K562 (cell line): ENCODE measurements around the gene N4BP2. TPM values are rescaled to one million over a fixed set of nuclear protein-coding genes. Genes with fewer than 3 reads are reported as not detected.

Experiments
- ATF1 ChIP-seq, 2 experiments: fragments of 450-650 bp in 1 of 2; IDR thresholded peaks; 2 replicates each; pipeline ENCODE4 v1.6.1; 2016; ENCODE audit warnings: missing compliant biosample characterization in 1 of 2, missing genetic modification characterization in 1 of 2
- CBX3 ChIP-seq, 2 experiments: IDR thresholded peaks; 1 replicate in 1 of 2; 2 replicates in 1 of 2; pipeline ENCODE4 v1.6.1; 2012; ENCODE audit warnings: inconsistent platforms in 2 of 2, low read length in 2 of 2, borderline replicate concordance in 1 of 2, control low read depth in 1 of 2
- ETS2 ChIP-seq: IDR thresholded peaks from 2 replicates; pipeline ENCODE4 v1.6.1; 2016; ENCODE audit warnings: borderline replicate concordance, missing genetic modification characterization, mild to moderate bottlenecking, moderate library complexity, missing compliant biosample characterization; ENCODE audit not compliant: poor library complexity, severe bottlenecking
- JUND ChIP-seq, 2 experiments: IDR thresholded peaks; 2 replicates in 1 of 2; 3 replicates in 1 of 2; pipeline ENCODE4 v1.6.1; 2011; ENCODE audit warnings: borderline replicate concordance in 2 of 2, low read depth in 2 of 2, low read length in 2 of 2, improper control_type of control experiment in 1 of 2, missing biosample characterization in 1 of 2, missing genetic modification characterization in 1 of 2, missing genetic modification reagents in 1 of 2
- NFXL1 ChIP-seq: fragments of 450-650 bp; formaldehyde crosslinking; IDR thresholded peaks from 2 replicates; pipeline ENCODE4 v1.4.0; 2021; ENCODE audit warnings: mild to moderate bottlenecking
- RBM15 ChIP-seq: fragments of 200-400 bp; formaldehyde crosslinking; IDR thresholded peaks from 2 replicates; pipeline ENCODE4 v1.6.1; 2018; ENCODE audit warnings: mild to moderate bottlenecking, low read length, moderate library complexity; ENCODE audit not compliant: insufficient read depth
- RBM17 ChIP-seq: fragments of 200-400 bp; formaldehyde crosslinking; IDR thresholded peaks from 2 replicates; pipeline ENCODE4 v1.6.1; 2017; ENCODE audit warnings: low read depth, mild to moderate bottlenecking, low read length, borderline replicate concordance
- RBM39 ChIP-seq: fragments of 200-400 bp; formaldehyde crosslinking; optimal IDR thresholded peaks from 2 replicates; pipeline ENCODE3; 2018; ENCODE audit warnings: low read depth, low read length
- SLC30A9 ChIP-seq: fragments of 250-450 bp; sonication (Bioruptor Pico); IDR thresholded peaks from 2 replicates; pipeline ENCODE4 v1.8.0; 2022; ENCODE audit warnings: mild to moderate bottlenecking, moderate library complexity
- SMAD1 ChIP-seq: fragments of 150-350 bp; IDR thresholded peaks from 2 replicates; pipeline ENCODE4 v1.6.1; 2014; ENCODE audit warnings: low read length, low read depth; ENCODE audit not compliant: partially characterized antibody
- SMC3 ChIP-seq: conservative IDR thresholded peaks from 2 replicates; pipeline ENCODE4 v1.6.1; 2011; ENCODE audit warnings: low read depth, low read length, improper control_type of control experiment; ENCODE audit not compliant: insufficient read depth
- SOX6 ChIP-seq: fragments of 450-650 bp; IDR thresholded peaks from 2 replicates; pipeline ENCODE4 v1.6.1; 2014; ENCODE audit warnings: mild to moderate bottlenecking
- TAF7 ChIP-seq: fragments of 450-650 bp; IDR thresholded peaks from 2 replicates; pipeline ENCODE4 v1.6.1; 2016; ENCODE audit warnings: missing genetic modification characterization, missing compliant biosample characterization
- TOE1 ChIP-seq, 2 experiments: fragments of 450-650 bp in 1 of 2; sonication (generic) in 1 of 2; formaldehyde crosslinking in 1 of 2; IDR thresholded peaks; 2 replicates each; pipeline versions ENCODE4 v1.7.1 to v1.8.0; 2016 to 2022; ENCODE audit warnings: borderline replicate concordance in 2 of 2, mild to moderate bottlenecking in 2 of 2, antibody characterized with exemption in 1 of 2, inconsistent platforms in 1 of 2, low read depth in 1 of 2, missing genetic modification reagents in 1 of 2, moderate library complexity in 1 of 2
- TRIM24 ChIP-seq, 2 experiments: fragments of 450-650 bp; IDR thresholded peaks; 2 replicates each; pipeline ENCODE4 v1.6.1; 2016
- ZEB2 ChIP-seq: fragments of 450-650 bp; IDR thresholded peaks from 2 replicates; pipeline ENCODE4 v1.6.1; 2016
- ZNF124 ChIP-seq: sonication (generic); formaldehyde crosslinking; IDR thresholded peaks from 2 replicates; pipeline ENCODE4 v1.8.1; 2022; ENCODE audit warnings: missing genetic modification reagents
- ZNF175 ChIP-seq: fragments of 200-800 bp; sonication (Bioruptor generic); IDR thresholded peaks from 2 replicates; pipeline ENCODE4 v1.6.1; 2016; ENCODE audit warnings: low read depth, mild to moderate bottlenecking, missing genetic modification characterization, missing compliant biosample characterization
- ZNF23 ChIP-seq: fragments of 250-450 bp; sonication (Bioruptor Pico); IDR thresholded peaks from 2 replicates; pipeline ENCODE4 v1.4.0; 2020; ENCODE audit warnings: mild to moderate bottlenecking
- ZNF311 ChIP-seq: fragments of 250-450 bp; sonication (Bioruptor Pico); IDR thresholded peaks from 2 replicates; pipeline ENCODE4 v1.4.0; 2020; ENCODE audit warnings: mild to moderate bottlenecking, moderate library complexity
- ZNF699 ChIP-seq: fragments of 250-450 bp; sonication (Bioruptor Pico); IDR thresholded peaks from 2 replicates; pipeline ENCODE4 v1.8.0; 2021; ENCODE audit warnings: mild to moderate bottlenecking, moderate library complexity; ENCODE audit not compliant: insufficient replicate concordance
- polyA plus RNA-seq, 8 experiments: library from polyadenylated mRNA; depleted of rRNA in 4 of 8; stranded (reverse) in 5 of 8; unstranded in 3 of 8; fragments of >200 nt; fragmentation: Nextera tagmentation in 2 of 8; fragmentation: Illumina TruSeq in 1 of 8; extraction: Ambion mirVana in 2 of 8; extraction: Trizol in 1 of 8; gene quantifications; 2 replicates each; pipeline versions ENCODE4 v1.2.1 to v1.2.3, GENCODE V29; 2011 to 2014; ENCODE audit warnings: inconsistent platforms in 1 of 8, missing spikeins in 1 of 8
- total RNA-seq, 7 experiments: library from RNA; depleted of rRNA in 6 of 7; stranded (reverse); fragments of >200 nt in 6 of 7; fragmentation: Illumina TruSeq in 2 of 7; extraction: Trizol in 2 of 7; gene quantifications; 2 replicates each; pipeline versions ENCODE4 v1.2.1 to v1.2.3, GENCODE V29; 2011 to 2021; ENCODE audit warnings: low replicate concordance in 1 of 7
- TF ChIP-seq, protein P1 (sequence below): sonication (generic); formaldehyde crosslinking; IDR thresholded peaks from 2 replicates; pipeline ENCODE4 v1.8.0; 2022; ENCODE audit warnings: missing genetic modification reagents, mild to moderate bottlenecking, moderate library complexity, borderline replicate concordance

The N4BP2 gene
- total and polyA plus RNA-seq, 9 of the 15 experiments (the other 6 are each of a cell fraction or from before 2014, with no cell fraction given) = 2.7 to 12.6 (median 7.6) TPM

DNA sequence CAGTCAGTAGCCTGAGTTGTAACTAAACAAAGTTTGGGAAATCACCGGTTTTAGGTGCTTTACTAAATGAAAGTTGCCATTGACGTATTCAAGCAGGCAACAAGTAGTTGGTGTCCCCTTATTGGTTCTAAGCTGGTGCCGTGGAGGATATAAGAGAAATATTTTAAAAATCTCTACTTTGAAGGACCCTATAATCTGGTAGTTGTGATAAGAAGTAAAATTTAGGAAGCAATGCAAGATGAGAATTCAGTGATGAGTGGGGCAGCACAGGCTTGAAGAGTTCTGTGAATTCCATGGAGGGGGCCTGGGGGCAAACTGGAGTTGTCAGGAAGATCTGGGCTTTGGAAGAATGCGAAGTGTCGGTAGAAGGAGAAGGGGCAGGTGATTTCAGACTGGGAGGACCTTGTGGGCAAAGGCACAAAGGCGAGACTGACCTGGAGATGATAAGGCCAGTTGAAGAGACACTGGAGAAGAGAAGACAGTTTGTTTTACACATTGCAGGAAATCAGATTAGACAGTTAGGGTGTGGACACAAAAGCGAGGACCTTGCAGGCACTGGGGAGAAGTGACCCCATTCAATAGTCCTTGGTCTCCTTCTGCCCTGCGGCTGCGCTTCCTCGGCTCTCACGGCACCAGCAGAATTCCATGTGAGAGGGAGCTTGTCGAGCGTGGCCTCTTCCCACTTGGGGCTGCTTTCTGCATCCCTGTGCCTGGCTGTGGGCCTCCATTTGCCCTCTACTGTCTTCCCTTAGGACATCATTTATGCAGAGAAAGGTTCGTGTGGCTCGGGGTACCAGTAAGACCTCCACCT lies 141.4 kb downstream of the N4BP2 start (continued):
- no peak for TF ChIP-seq SMC3
- TF ChIP-seq SMAD1 = peak; percentile 14
- peak; percentile 40; the same call in 1 of the 2 replicates for TF ChIP-seq TAF7
- TF ChIP-seq RBM39 = no peak
- TF ChIP-seq ZNF175 (CRISPR knock-in tag) = 0 out of 2 replicates have a peak, but pooled peaks have one; percentile 12
- no peak for TF ChIP-seq TRIM24 (IDR thresholded peaks at IDR 0.05)
- TF ChIP-seq ZNF23 (CRISPR knock-in tag) = no peak
- TF ChIP-seq SLC30A9 (CRISPR knock-in tag) = no peak
- no peak for TF ChIP-seq NFXL1 (CRISPR knock-in tag)
- peak; percentile 97 for TF ChIP-seq SOX6
- no peak for TF ChIP-seq RBM17
- no peak for TF ChIP-seq ETS2
- no peak for TF ChIP-seq RBM15
- no peak for TF ChIP-seq ZNF699 (CRISPR knock-in tag)
- TF ChIP-seq CBX3 (IDR thresholded peaks at IDR 0.05; ENCODE audit: borderline replicate concordance in 1 of 2, low read length in 2 of 2) = no peak
- TF ChIP-seq ZNF124 (CRISPR knock-in tag) = no peak
- peak; percentile 74 for TF ChIP-seq JUND (IDR thresholded peaks at IDR 0.05; ENCODE audit: borderline replicate concordance, low read depth, low read length)
- peak; percentile 54; the same call in 1 of the 3 replicates for TF ChIP-seq JUND (tag; IDR thresholded peaks at IDR 0.05; ENCODE audit: borderline replicate concordance, low read depth, low read length)
- peak; percentile 54; the same call in 1 of the 2 replicates for TF ChIP-seq TOE1 (IDR thresholded peaks at IDR 0.05; ENCODE audit: borderline replicate concordance)
- no peak for TF ChIP-seq TOE1 (CRISPR knock-in tag; IDR thresholded peaks at IDR 0.05; ENCODE audit: borderline replicate concordance, low read depth)
- TF ChIP-seq ZEB2 = peak; percentile 96
- TF ChIP-seq, protein P1, sequence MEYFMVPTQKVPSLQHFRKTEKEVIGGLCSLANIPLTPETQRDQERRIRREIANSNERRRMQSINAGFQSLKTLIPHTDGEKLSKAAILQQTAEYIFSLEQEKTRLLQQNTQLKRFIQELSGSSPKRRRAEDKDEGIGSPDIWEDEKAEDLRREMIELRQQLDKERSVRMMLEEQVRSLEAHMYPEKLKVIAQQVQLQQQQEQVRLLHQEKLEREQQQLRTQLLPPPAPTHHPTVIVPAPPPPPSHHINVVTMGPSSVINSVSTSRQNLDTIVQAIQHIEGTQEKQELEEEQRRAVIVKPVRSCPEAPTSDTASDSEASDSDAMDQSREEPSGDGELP (CRISPR knock-in tag) = 0 out of 2 replicates have a peak, but pooled peaks have one; percentile 42
- TF ChIP-seq ZNF311 (CRISPR knock-in tag) = no peak
- TF ChIP-seq ATF1 (CRISPR knock-in tag; IDR thresholded peaks at IDR 0.05) = no peak
- peak; percentile 46 for TF ChIP-seq ATF1 (tag; IDR thresholded peaks at IDR 0.05)
